Esophagus muscularis mucosa (tissue), 4 donors: Measurements from ENCODE around the gene CSAD. TPM values are rescaled to one million over a fixed set of nuclear protein-coding genes. Genes with fewer than 3 reads are reported as not detected.

Source experiments
- DNase-seq: peaks from one replicate; pipeline ENCODE4 v3.0.0-alpha.2; 2017; ENCODE audit errors: extremely low spot score
- H3K27ac ChIP-seq, 4 donors: fragments of 200-600 bp; sonication (generic); replicated peaks in 1 of 4; 1 replicate in 3 of 4; 2 replicates in 1 of 4; pipeline ENCODE4 v1.5.1; 2016 to 2019; ENCODE audit warnings: mild to moderate bottlenecking in 1 of 4
- H3K27me3 ChIP-seq, 4 donors: fragments of 200-600 bp; sonication (generic); one replicate each; pipeline versions ENCODE4 v1.5.1 to v1.6.0; 2016 to 2019
- H3K36me3 ChIP-seq, 4 donors: fragments of 200-600 bp; sonication (generic); one replicate each; pipeline ENCODE4 v1.5.1; 2016 to 2019
- H3K4me1 ChIP-seq, 4 donors: fragments of 200-600 bp; sonication (generic); one replicate each; pipeline ENCODE4 v1.5.1; 2016 to 2019
- H3K4me3 ChIP-seq, 4 donors: fragments of 200-600 bp; sonication (generic); 1 replicate in 2 of 4; 2 replicates in 2 of 4; pipeline ENCODE4 v1.5.1; 2016 to 2019; ENCODE audit warnings: mild to moderate bottlenecking in 4 of 4, moderate library complexity in 1 of 4
- H3K9me3 ChIP-seq, 4 donors: fragments of 200-600 bp; sonication (generic); 1 replicate in 3 of 4; 2 replicates in 1 of 4; pipeline ENCODE4 v1.5.1; 2016 to 2019
- CTCF ChIP-seq, 3 experiments: fragments of 200-600 bp in 2 of 3; fragments of 450-650 bp in 1 of 3; sonication (generic) in 2 of 3; IDR thresholded peaks; one replicate each; pipeline ENCODE4 v1.5.1; 2017 to 2019; ENCODE audit warnings: antibody characterized with exemption in 3 of 3, mild to moderate bottlenecking in 2 of 3, moderate library complexity in 1 of 3
- EP300 ChIP-seq: sonication (generic); formaldehyde crosslinking; IDR thresholded peaks from one replicate; pipeline ENCODE4 v1.6.1; 2017; ENCODE audit warnings: antibody characterized with exemption
- POLR2A ChIP-seq: fragments of 450-650 bp; IDR thresholded peaks from one replicate; pipeline ENCODE4 v1.6.1; 2017; ENCODE audit warnings: antibody characterized with exemption, moderate library complexity, mild to moderate bottlenecking, low read depth
- POLR2AphosphoS5 ChIP-seq, 2 donors: sonication (generic); formaldehyde crosslinking; IDR thresholded peaks; one replicate each; pipeline ENCODE4 v1.6.1; 2017; ENCODE audit warnings: antibody characterized with exemption in 2 of 2
- WGBS: methylation state at CpG from one replicate; pipeline ENCODE4 v1.1.5; 2018; 5-methylcytosine and 5-hydroxymethylcytosine counted together
- intact Hi-C: fragments of 100-400 bp; cut with DNase I; formaldehyde crosslinking; loops from one replicate; pipeline ENCODE4 v1.15.1; 2023
- total RNA-seq, 4 donors: library from RNA; depleted of rRNA; stranded (reverse); fragments of >200 nt; gene quantifications; one replicate each; pipeline versions ENCODE4 v1.1.0 to v1.2.1, GENCODE V29; 2016

CSAD gene
- total RNA-seq, 4 donors from 2014 or later = 10.8 to 27.8 (median 15.0) TPM

- Histone ChIP-seq H3K4me3 (no peak overlapping the region), H3K27ac (no peak overlapping the region), H3K27me3 (no peaks in the 10 kb centered on the region), H3K9me3 (no peaks in the 10 kb centered on the region), H3K4me1 (peaks cover 10 to 24% (median 23%) of the 10 kb centered on the region in 4 donors), H3K36me3 (peaks cover 0 to 33% (median 23%) of the 10 kb centered on the region in 4 donors)
- DNase-seq = no peak
- TF ChIP-seq POLR2A = no peak
- TF ChIP-seq CTCF (IDR thresholded peaks at IDR 0.05) = no peak
- TF ChIP-seq EP300 = no peak
- no peak for TF ChIP-seq POLR2AphosphoS5 (IDR thresholded peaks at IDR 0.05)
- intact Hi-C loops = no loop called here
- WGBS = 89% methylated on average over 9 of the region's 9 CpGs
Observed at GRCh38 chr12:53193040-53193439, 12.3 kb upstream of the CSAD start.

- no peak for DNase-seq
- Histone ChIP-seq H3K36me3 (peaks cover 4 to 38% (median 27%) of the 10 kb centered on the region in 4 donors), H3K9me3 (no peaks in the 10 kb centered on the region), H3K4me1 (peaks cover 5 to 20% (median 18%) of the 10 kb centered on the region in 4 donors), H3K27ac (no peak overlapping the region), H3K4me3 (no peak overlapping the region), H3K27me3 (no peaks in the 10 kb centered on the region)
- TF ChIP-seq POLR2AphosphoS5 (IDR thresholded peaks at IDR 0.05) = peak in 1 of 2 donors; percentile 32
- no peak for TF ChIP-seq POLR2A
- intact Hi-C loops = no loop called here
- 94% methylated on average over 6 of the region's 14 CpGs for WGBS
Observed at GRCh38 chr12:53192531-53193021, 11.9 kb upstream of the CSAD start.

GRCh38 chr12:53191885-53192530, 11.3 kb upstream of the CSAD start:
- TF ChIP-seq POLR2A (no peak), EP300 (no peak), POLR2AphosphoS5 (IDR thresholded peaks at IDR 0.05) (no peak), CTCF (IDR thresholded peaks at IDR 0.05) (no peak)
- no peaks in the 10 kb centered on the region for H3K27me3 ChIP-seq
- H3K4me3 ChIP-seq = no peak overlapping the region
- intact Hi-C loops = loop anchor here (2.0 kb wide), 2 partner anchors 33 to 125 kb away; no protein-coding TSS in a partner anchor
- no peak for DNase-seq
- H3K9me3 ChIP-seq = no peaks in the 10 kb centered on the region
- peaks cover 0 to 14% (median 13%) of the 10 kb centered on the region in 4 donors for H3K4me1 ChIP-seq
- 87% methylated on average over 12 of the region's 14 CpGs for WGBS
- H3K36me3 ChIP-seq = peaks cover 10 to 43% (median 33%) of the 10 kb centered on the region in 4 donors
- H3K27ac ChIP-seq = no peak overlapping the region

DNA sequence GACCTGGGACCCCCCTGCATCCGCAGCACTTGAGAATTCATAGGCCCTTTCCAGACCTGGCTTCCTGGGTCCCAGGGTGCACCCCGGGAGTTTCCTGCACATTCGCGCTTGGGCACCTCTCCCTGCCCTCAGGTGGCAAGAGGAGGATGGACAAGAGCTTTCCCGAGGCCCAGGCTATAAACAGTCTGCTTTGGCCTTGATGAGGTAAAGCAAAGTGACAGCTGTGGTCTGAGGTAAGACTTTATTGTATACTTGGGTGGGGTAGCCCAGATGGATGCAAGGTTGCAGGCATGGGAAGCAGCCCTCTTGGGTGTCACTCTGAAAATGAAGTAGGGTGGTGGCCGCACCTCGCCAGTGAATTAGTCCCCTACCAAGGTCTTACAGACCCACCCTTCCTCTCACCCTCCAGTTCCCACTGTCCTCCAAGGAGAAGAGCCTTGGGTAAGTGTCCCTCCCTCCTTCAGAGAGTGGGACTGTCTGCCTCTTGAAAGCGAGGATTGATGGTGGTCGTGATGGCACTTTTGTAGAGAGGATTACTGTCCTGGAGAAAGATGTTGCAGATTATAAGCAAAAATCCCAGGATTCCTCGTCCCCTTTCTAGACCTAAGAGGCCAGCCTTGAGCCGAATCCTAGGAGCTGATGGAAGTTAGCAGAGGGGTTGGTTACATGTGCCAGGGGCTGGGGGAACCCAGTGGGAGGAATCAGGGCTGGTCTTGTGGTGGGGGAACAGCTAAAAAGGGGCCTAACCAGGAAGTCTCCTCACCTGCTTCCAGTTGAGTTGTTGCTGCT, 10.6 kb upstream of the CSAD start:
- Histone ChIP-seq H3K4me1 (peaks cover 0 to 13% (median 12%) of the 10 kb centered on the region in 4 donors), H3K4me3 (no peak overlapping the region), H3K9me3 (no peaks in the 10 kb centered on the region), H3K36me3 (peaks cover 17 to 51% (median 40%) of the 10 kb centered on the region in 4 donors), H3K27me3 (no peaks in the 10 kb centered on the region), H3K27ac (peak overlapping the region in 1 of 4 donors; percentile 65)
- TF ChIP-seq POLR2A (no peak), EP300 (no peak), CTCF (IDR thresholded peaks at IDR 0.05) (no peak), POLR2AphosphoS5 (IDR thresholded peaks at IDR 0.05) (no peak)
- WGBS = 84% methylated on average over 11 of the region's 11 CpGs
- no peak for DNase-seq
- intact Hi-C loops = loop anchor here (2.0 kb wide), 2 partner anchors 32 to 124 kb away; no protein-coding TSS in a partner anchor
